ENCODE measurements around the gene TEC. TPM values are rescaled to one million over a fixed set of nuclear protein-coding genes. Genes with fewer than 3 reads are reported as not detected.

Gene TEC
- total and polyA plus RNA-seq, 2 of the 8 experiments (the other 6 are each of a cell fraction or from before 2014, with no cell fraction given): 0.73 to 1.8 TPM

DNA sequence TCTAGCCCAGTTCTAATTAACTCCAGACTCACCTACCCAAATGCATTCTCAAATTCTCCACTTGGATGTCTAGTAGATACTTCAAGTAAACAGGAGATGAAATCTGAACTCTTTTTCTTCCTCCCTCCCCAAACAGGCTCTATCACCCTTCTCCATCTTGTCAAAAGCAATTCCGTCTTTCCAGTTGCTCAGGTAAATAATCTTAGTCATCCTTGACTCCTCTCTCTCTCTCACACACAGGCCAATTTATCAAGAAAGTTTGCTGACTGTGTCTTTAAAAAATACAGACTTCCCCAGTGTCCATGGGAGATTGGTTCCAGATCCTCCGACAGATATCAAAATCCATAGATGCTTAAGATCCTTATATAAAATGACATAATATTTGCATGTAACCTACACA is 148.5 kb downstream of the TEC start:
- Histone ChIP-seq H2BK15ac (ENCODE audit: low read length) (no peak overlapping the region), H2BK120ac (replicated peaks; ENCODE audit: low read depth, low read length) (no peak overlapping the region), H3K4me3 (ENCODE audit: extremely low read depth in 1 of 4, insufficient read depth in 2 of 4, low read depth in 3 of 4, low read length in 4 of 4) (no peak overlapping the region), H3K4me1 (replicated peaks in 1 of 4; ENCODE audit: control insufficient read depth in 3 of 4, insufficient read depth in 4 of 4, low read length in 3 of 4) (peaks cover 0 to 2% (median 1%) of the 10 kb centered on the region in 4 experiments; a peak in 2 of 7 replicates), H4K20me1 (replicated peaks in 1 of 2; ENCODE audit: control insufficient read depth in 1 of 2, insufficient read depth in 2 of 2, low read length in 2 of 2) (no peaks in the 10 kb centered on the region), H4K91ac (replicated peaks; ENCODE audit: insufficient read length, low read length) (no peak overlapping the region), H3K23ac (ENCODE audit: insufficient read length) (no peak overlapping the region), H2BK12ac (ENCODE audit: low read depth, low read length) (no peak overlapping the region), H3K56ac (replicated peaks; ENCODE audit: insufficient read length, low read depth, low read length) (no peak overlapping the region), H3K18ac (ENCODE audit: extremely low read depth, low read length) (no peak overlapping the region), H3K23me2 (ENCODE audit: low read depth, low read length) (no peaks in the 10 kb centered on the region), H2BK5ac (ENCODE audit: low read depth, low read length) (no peak overlapping the region), H3K14ac (ENCODE audit: insufficient read length) (no peak overlapping the region), H3K4ac (replicated peaks; ENCODE audit: insufficient read length, low read depth, low read length) (no peak overlapping the region), H4K5ac (ENCODE audit: insufficient read length, low read depth, low read length) (no peak overlapping the region), H3K27me3 (replicated peaks in 1 of 4; ENCODE audit: control insufficient read depth in 3 of 4, extremely low read depth in 1 of 4, insufficient read depth in 3 of 4, low read length in 3 of 4) (no peaks in the 10 kb centered on the region), H3K27ac (ENCODE audit: low read depth, low read length) (no peak overlapping the region), H4K8ac (ENCODE audit: extremely low read depth, insufficient read depth, low read length) (no peak overlapping the region), H3K4me2 (ENCODE audit: insufficient read depth in 1 of 2, low read depth in 2 of 2, low read length in 2 of 2) (no peak overlapping the region), H2BK20ac (ENCODE audit: low read length) (no peak overlapping the region), H2AK5ac (ENCODE audit: low read depth, low read length) (no peak overlapping the region), H3K9ac (replicated peaks in 1 of 4; ENCODE audit: extremely low read depth in 1 of 4, low read depth in 3 of 4, low read length in 3 of 4) (no peak overlapping the region), H3K79me1 (ENCODE audit: low read depth, low read length) (no peaks in the 10 kb centered on the region), H3K36me3 (ENCODE audit: control insufficient read depth in 2 of 4, insufficient read depth in 4 of 4, low read length in 3 of 4) (no peaks in the 10 kb centered on the region), H3K79me2 (ENCODE audit: control insufficient read depth in 1 of 2, insufficient read depth in 2 of 2, low read length in 2 of 2) (no peaks in the 10 kb centered on the region), H3K9me3 (ENCODE audit: insufficient read depth in 2 of 2, low read depth in 1 of 2, low read length in 1 of 2) (no peaks in the 10 kb centered on the region), H2AFZ (ENCODE audit: low read length) (no peak overlapping the region)
- TF ChIP-seq RNF2 (IDR thresholded peaks at IDR 0.05; ENCODE audit: borderline replicate concordance, low read depth, low read length, missing control alignments, poor library complexity, severe bottlenecking) (no peak), HDAC2 (IDR thresholded peaks at IDR 0.05; ENCODE audit: borderline replicate concordance in 1 of 2, low read depth in 2 of 2, low read length in 2 of 2) (no peak), SP2 (IDR thresholded peaks at IDR 0.05; ENCODE audit: low read length) (no peak), FOSL1 (IDR thresholded peaks at IDR 0.05; ENCODE audit: insufficient read depth, low read depth, low read length) (no peak), JUND (IDR thresholded peaks at IDR 0.05; ENCODE audit: low read length) (no peak), CHD1 (IDR thresholded peaks at IDR 0.05; ENCODE audit: low read depth, low read length) (no peak), CBX5 (IDR thresholded peaks at IDR 0.05; ENCODE audit: low read depth, low read length) (no peak), TBP (IDR thresholded peaks at IDR 0.05; ENCODE audit: low read depth, low read length) (no peak), MAX (IDR thresholded peaks at IDR 0.05) (no peak), POU5F1 (IDR thresholded peaks at IDR 0.05; ENCODE audit: low read depth, low read length) (no peak), EP300 (IDR thresholded peaks at IDR 0.05; ENCODE audit: borderline replicate concordance in 1 of 2, low read depth in 2 of 2, low read length in 2 of 2) (no peak), BRCA1 (IDR thresholded peaks at IDR 0.05; ENCODE audit: low read depth, low read length) (no peak), NRF1 (IDR thresholded peaks at IDR 0.05; ENCODE audit: low read depth, low read length) (no peak), SP4 (IDR thresholded peaks at IDR 0.05; ENCODE audit: low read length) (no peak)
- POLR2A ChIA-PET (ENCODE audit: partially characterized antibody): no interaction called here
- DNase-seq (ENCODE audit: low read depth in 1 of 2, low spot score in 2 of 2): no peak
- 93% methylated on average over 2 of the region's 2 CpGs; no CpG with 5 or more reads in 1 of the 2 experiments for WGBS, 2 experiments (ENCODE audit: extremely low coverage in 1 of 2, insufficient coverage in 1 of 2, insufficient read length in 1 of 2, insufficient replicate concordance in 2 of 2, low coverage in 1 of 2, low lambda C conversion rate in 2 of 2, missing lambda C conversion rate in 1 of 2)
- FAIRE-seq: no peak
- CTCF ChIA-PET (ENCODE audit: partially characterized antibody): no interaction called here

Measured in H1 (cell line).